Activated CD4-positive, alpha-beta T cell treated with anti-CD3 and anti-CD28 coated beads for 1 hour (primary cell): ENCODE measurements around the gene CHCHD6.
"Not testable (repeated sequence)": the region's sequence is repeated elsewhere in the genome, so short reads cannot be mapped to it uniquely, and the experiment has no call there.

Source experiments
- DNase-seq: peaks from one replicate; pipeline ENCODE4 v3.0.0-alpha.2; 2020

CHCHD6 gene

GRCh38 chr3:126773167-126773566 is 69.1 kb downstream of the CHCHD6 start:
- no peak for DNase-seq

- no peak for DNase-seq
Measured at GRCh38 chr3:126773783-126774182, 69.7 kb downstream of the CHCHD6 start.

DNA sequence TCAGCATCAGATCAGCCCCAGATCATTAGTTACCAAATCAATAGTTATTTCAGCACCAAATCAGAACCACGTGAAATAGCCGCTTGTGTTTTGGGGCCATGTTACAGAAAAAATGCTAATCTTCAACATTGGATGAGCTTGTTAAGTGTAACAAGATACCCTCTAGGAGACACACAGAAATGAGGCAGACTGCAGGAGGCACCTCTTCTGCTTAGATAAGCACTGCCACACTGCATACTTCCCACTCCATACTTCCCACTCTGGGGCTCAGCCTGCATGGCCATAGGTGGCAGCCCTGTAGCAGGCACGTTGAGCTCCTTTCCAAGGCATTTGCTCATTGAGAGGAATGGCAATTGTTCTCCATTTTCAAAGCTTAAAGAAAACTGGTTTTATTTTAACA is 73.3 kb downstream of the CHCHD6 start:
- no peak for DNase-seq

DNA sequence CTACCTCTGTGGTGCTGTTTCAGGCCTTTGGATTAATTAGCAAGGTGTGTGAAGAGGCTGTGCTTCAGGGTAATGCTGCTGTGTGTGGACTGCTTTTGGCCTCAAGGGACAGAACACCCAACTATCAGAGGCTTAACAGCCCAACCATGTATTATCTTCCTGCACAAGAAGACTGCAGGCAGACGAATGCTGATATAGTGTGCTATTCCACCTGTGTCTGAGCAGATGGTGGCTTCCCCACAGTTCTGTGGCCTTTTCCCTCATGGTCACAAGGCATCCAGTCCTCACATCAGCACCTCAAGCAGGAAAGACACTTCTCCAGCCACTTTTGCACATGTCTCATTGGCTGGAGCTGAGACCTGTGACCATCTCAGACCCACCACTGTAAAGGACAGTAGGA is 76.6 kb downstream of the CHCHD6 start:
- DNase-seq, result no peak

- DNase-seq, result no peak
Measured at GRCh38 chr3:126781406-126781805, 77.4 kb downstream of the CHCHD6 start.

GRCh38 chr3:126781889-126782491 is 78.0 kb downstream of the CHCHD6 start:
- DNase-seq, result no peak

GRCh38 chr3:126782536-126782935 is 78.5 kb downstream of the CHCHD6 start:
- DNase-seq, result no peak

- DNase-seq, result no peak
Measured at GRCh38 chr3:126784254-126784653, 80.2 kb downstream of the CHCHD6 start.

- not testable (repeated sequence) for DNase-seq
Measured at GRCh38 chr3:126791320-126791719, 87.3 kb downstream of the CHCHD6 start.

- no peak for DNase-seq
Measured at GRCh38 chr3:126792998-126793397, 89.0 kb downstream of the CHCHD6 start.

- DNase-seq, result no peak
Measured at GRCh38 chr3:126797563-126797962, 93.5 kb downstream of the CHCHD6 start.

DNA sequence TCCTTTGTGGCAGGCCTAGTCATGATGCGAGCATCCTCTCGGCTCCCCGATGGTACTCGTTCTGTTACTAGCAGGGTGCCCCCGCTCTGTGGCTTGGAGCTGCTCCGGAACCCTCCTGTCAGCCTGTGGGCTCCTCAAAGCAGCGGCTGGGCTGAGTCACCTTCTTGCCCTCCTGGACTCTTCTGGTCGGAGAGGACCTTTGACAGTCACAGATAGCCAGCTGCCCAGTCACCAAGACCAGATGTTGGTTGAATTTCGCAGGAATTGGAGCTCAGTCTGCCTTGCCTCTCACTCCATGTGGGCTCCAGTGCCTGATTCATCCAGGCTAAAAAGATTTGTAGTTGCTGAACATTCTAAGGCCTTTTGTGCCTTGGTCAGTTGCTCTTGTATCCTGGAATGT is 94.5 kb downstream of the CHCHD6 start:
- no peak for DNase-seq

DNA sequence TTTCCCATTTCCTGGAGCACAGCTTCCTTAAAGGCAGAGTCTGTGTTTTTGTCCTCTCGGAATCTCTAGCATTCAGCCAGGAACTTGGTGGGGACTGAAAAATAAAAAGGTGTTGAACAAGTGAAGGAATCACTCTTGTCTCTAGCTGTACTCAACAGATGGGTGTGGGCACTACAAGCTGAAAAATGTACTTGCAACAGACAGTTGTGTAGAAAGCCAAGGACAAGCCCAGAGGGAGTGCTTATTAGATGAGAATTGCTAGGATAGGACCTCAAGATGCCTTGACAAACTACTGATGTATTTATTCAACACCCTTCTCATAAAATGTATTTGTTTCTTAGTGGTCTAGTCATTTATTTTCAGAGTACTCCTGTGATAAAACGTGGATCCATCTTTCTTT is 95.1 kb downstream of the CHCHD6 start:
- DNase-seq, result no peak

- DNase-seq, result not testable (repeated sequence)
Measured at GRCh38 chr3:126801312-126801711, 97.3 kb downstream of the CHCHD6 start.

GRCh38 chr3:126807795-126808194 is 103.8 kb downstream of the CHCHD6 start:
- DNase-seq, result no peak

DNA sequence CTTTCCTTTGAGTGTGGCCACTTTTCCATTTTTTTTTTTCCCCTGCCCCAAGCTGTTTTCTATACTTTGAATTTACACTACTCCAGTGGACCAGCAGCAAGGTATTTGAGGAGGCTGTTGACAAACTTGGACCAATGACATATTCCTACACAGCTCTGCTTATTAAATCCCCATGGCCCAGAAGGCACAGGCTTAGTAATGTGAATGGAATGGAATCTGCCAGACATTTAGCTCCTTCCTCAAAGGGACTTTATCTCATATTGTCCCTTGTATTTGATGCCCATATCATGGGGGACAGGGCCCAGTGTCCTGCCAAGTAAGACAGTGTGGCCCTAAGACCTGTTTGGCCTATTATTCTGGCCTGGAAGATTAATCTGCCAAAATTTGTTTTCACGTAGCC is 107.5 kb downstream of the CHCHD6 start:
- no peak for DNase-seq

GRCh38 chr3:126816298-126816697 is 112.3 kb downstream of the CHCHD6 start:
- no peak for DNase-seq

- DNase-seq, result no peak
Measured at GRCh38 chr3:126816986-126817777, 113.1 kb downstream of the CHCHD6 start.

GRCh38 chr3:126817781-126818180 is 113.7 kb downstream of the CHCHD6 start:
- no peak for DNase-seq

GRCh38 chr3:126818400-126819095 is 114.5 kb downstream of the CHCHD6 start:
- DNase-seq, result no peak

- no peak for DNase-seq
Measured at GRCh38 chr3:126826693-126827092, 122.7 kb downstream of the CHCHD6 start.

DNA sequence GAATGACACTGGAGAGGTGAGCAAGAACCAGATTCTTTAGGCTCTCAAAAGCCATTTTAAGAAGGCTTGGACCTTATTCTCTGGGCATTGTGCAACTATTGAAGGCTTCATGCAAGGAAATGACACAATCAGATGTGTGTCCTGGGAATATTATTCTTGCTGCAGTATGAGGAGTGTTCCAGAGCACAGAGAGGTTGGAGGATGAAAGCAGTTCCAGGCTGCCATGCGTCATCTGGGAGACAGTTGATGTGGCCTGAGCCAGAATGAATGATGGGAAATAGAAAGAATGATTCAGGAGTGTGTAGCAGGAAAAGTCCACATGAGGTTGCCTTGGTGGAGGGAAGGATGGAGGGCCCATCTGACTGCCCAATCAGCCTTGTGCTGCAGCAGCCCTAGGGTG is 123.1 kb downstream of the CHCHD6 start:
- no peak for DNase-seq

DNA sequence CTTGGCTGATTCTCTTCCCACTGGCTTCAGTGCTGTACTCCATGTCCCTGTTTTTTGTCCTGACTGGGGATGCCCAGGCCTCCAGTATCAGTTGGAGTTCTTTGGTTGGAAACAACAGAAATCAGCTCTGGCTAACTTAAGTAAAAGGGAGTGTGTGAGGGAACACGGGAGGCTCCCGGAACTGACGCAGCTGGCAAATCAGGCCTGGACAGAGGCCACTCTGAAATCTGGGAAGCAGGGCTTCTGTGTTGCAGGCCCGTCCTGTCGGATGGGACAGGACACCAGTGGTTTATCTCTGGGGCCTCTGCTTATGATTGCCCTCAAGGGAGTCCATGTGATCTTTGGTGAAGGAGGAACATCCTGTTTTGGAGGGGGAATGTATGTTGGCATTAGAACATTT is 124.3 kb downstream of the CHCHD6 start:
- no peak for DNase-seq

DNA sequence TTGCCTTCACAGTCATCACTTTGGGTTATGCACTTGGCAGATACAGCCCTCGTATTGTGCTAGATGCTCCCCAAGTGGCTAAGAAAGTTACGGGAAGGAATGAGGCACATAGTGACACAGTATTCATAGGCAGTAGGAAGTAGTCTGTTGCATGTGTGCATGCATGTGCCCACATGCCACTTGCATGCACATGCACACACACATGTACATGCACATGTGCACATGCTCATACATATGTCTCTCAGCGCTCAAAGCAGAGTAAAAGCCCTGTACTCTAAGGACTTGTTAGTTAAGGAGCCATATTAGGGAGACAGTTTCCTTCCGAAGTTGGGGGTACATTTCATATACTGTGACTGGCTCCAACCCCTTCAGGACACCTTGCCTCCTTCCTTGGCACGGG is 128.9 kb downstream of the CHCHD6 start:
- no peak for DNase-seq
